H9 (cell line): ENCODE data around the gene ACADSB. TPM values are rescaled to one million over a fixed set of nuclear protein-coding genes. Genes with fewer than 3 reads are reported as not detected.

Experiments used
- DNase-seq: peaks from one replicate; pipeline ENCODE4 v3.0.0-alpha.2; 2017
- H2AFZ ChIP-seq: one replicate; pipeline ENCODE4 v1.6.1; 2013; ENCODE audit warnings: mild to moderate bottlenecking, low read length, control low read depth, moderate library complexity
- H2AK5ac ChIP-seq: 2 replicates; pipeline ENCODE4 v1.6.1; 2013; ENCODE audit warnings: low read length, control low read depth, mixed read lengths; ENCODE audit not compliant: insufficient read length
- H2BK120ac ChIP-seq: one replicate; pipeline ENCODE4 v1.6.1; 2013; ENCODE audit warnings: low read depth, mild to moderate bottlenecking, low read length, control low read depth, inconsistent platforms; ENCODE audit not compliant: poor library complexity, severe bottlenecking
- H2BK12ac ChIP-seq: 2 replicates; pipeline ENCODE4 v1.6.1; 2013; ENCODE audit warnings: low read length, control low read depth, mixed read lengths, low read depth; ENCODE audit not compliant: insufficient read length
- H2BK15ac ChIP-seq: 2 replicates; pipeline ENCODE4 v1.6.1; 2013; ENCODE audit warnings: low read depth, low read length, control low read depth
- H2BK20ac ChIP-seq: one replicate; pipeline ENCODE4 v1.6.1; 2013; ENCODE audit warnings: low read depth, mild to moderate bottlenecking, low read length, control low read depth, inconsistent platforms; ENCODE audit not compliant: poor library complexity, severe bottlenecking
- H2BK5ac ChIP-seq: 2 replicates; pipeline ENCODE4 v1.6.1; 2013; ENCODE audit warnings: low read length, control low read depth, mixed read lengths; ENCODE audit not compliant: insufficient read length
- H3K14ac ChIP-seq: 2 replicates; pipeline ENCODE4 v1.6.1; 2013; ENCODE audit warnings: low read length, control low read depth; ENCODE audit not compliant: insufficient read depth
- H3K18ac ChIP-seq: 2 replicates; pipeline ENCODE4 v1.6.1; 2013; ENCODE audit warnings: low read depth, mild to moderate bottlenecking, mixed read lengths, low read length, control low read depth; ENCODE audit not compliant: insufficient read length
- H3K23ac ChIP-seq: 2 replicates; pipeline ENCODE4 v1.6.1; 2013; ENCODE audit warnings: low read length, control low read depth, mixed read lengths, low read depth; ENCODE audit not compliant: insufficient read length
- H3K23me2 ChIP-seq: 2 replicates; pipeline ENCODE4 v1.6.1; 2013; ENCODE audit warnings: low read depth, mild to moderate bottlenecking, mixed read lengths, low read length, control low read depth; ENCODE audit not compliant: insufficient read length, poor library complexity, severe bottlenecking
- H3K27ac ChIP-seq: 2 replicates; pipeline ENCODE4 v1.5.1; 2013; ENCODE audit warnings: low read length, control low read depth, mixed read lengths, low read depth; ENCODE audit not compliant: insufficient read length
- H3K27me3 ChIP-seq: 2 replicates; pipeline ENCODE4 v1.6.1; 2013; ENCODE audit warnings: low read length, control low read depth, inconsistent platforms; ENCODE audit not compliant: insufficient read depth
- H3K4ac ChIP-seq: 2 replicates; pipeline ENCODE4 v1.6.1; 2013; ENCODE audit warnings: low read depth, mild to moderate bottlenecking, control low read depth, inconsistent platforms, low read length, moderate library complexity
- H3K4me1 ChIP-seq: 2 replicates; pipeline ENCODE4 v1.6.1; 2013; ENCODE audit warnings: low read length, control low read depth, inconsistent platforms; ENCODE audit not compliant: insufficient read depth
- H3K4me2 ChIP-seq: 2 replicates; pipeline ENCODE4 v1.6.1; 2013; ENCODE audit warnings: low read length, control low read depth, mixed read lengths; ENCODE audit not compliant: insufficient read length, insufficient read depth
- H3K56ac ChIP-seq: 2 replicates; pipeline ENCODE4 v1.6.1; 2013; ENCODE audit warnings: low read depth, mild to moderate bottlenecking, mixed read lengths, low read length, control low read depth; ENCODE audit not compliant: insufficient read length
- H3K79me1 ChIP-seq: 2 replicates; pipeline ENCODE4 v1.6.1; 2013; ENCODE audit warnings: low read depth, mild to moderate bottlenecking, moderate library complexity, low read length, control low read depth, inconsistent platforms; ENCODE audit not compliant: insufficient read depth, poor library complexity, severe bottlenecking
- H3K79me2 ChIP-seq: 2 replicates; pipeline ENCODE4 v1.6.1; 2013; ENCODE audit warnings: low read length, control low read depth, inconsistent platforms; ENCODE audit not compliant: insufficient read depth
- H3K9ac ChIP-seq: 2 replicates; pipeline ENCODE4 v1.6.1; 2013; ENCODE audit warnings: low read length, control low read depth, mixed read lengths; ENCODE audit not compliant: insufficient read length; ENCODE audit errors: extremely low read depth
- H3K9me3 ChIP-seq: one replicate; pipeline ENCODE4 v1.6.1; 2013; ENCODE audit warnings: low read depth, low read length, inconsistent platforms; ENCODE audit not compliant: control insufficient read depth
- H3T11ph ChIP-seq: one replicate; pipeline ENCODE4 v1.6.1; 2013; ENCODE audit warnings: mild to moderate bottlenecking, low read length, control low read depth, inconsistent platforms
- H4K20me1 ChIP-seq: one replicate; pipeline ENCODE4 v1.6.1; 2013; ENCODE audit not compliant: control insufficient read depth, insufficient read length, insufficient read depth
- H4K5ac ChIP-seq: 2 replicates; pipeline ENCODE4 v1.6.1; 2013; ENCODE audit warnings: low read depth, mild to moderate bottlenecking, mixed read lengths, low read length, control low read depth; ENCODE audit not compliant: insufficient read length
- H4K8ac ChIP-seq: replicated peaks from 2 replicates; pipeline ENCODE4 v1.6.1; 2013; ENCODE audit warnings: low read length, control low read depth, mixed read lengths, low read depth; ENCODE audit not compliant: insufficient read length
- H4K91ac ChIP-seq: 2 replicates; pipeline ENCODE4 v1.6.1; 2013; ENCODE audit warnings: low read depth, mild to moderate bottlenecking, moderate library complexity, mixed read lengths, low read length, control low read depth; ENCODE audit not compliant: insufficient read length
- H3K27ac Mint-ChIP-seq, 3 experiments: 2 replicates in 2 of 3; 3 replicates in 1 of 3; pipeline ENCODE4 v1.8.0; 2020 to 2021; ENCODE audit warnings: mixed read lengths in 3 of 3, mild to moderate bottlenecking in 1 of 3, moderate library complexity in 1 of 3
- H3K27me3 Mint-ChIP-seq: 2 replicates; pipeline ENCODE4 v1.8.0; 2021; ENCODE audit warnings: low read depth, mild to moderate bottlenecking, moderate library complexity, mixed read lengths
- H3K36me3 Mint-ChIP-seq, 3 experiments: 2 replicates in 2 of 3; 3 replicates in 1 of 3; pipeline ENCODE4 v1.8.0; 2020 to 2021; ENCODE audit warnings: low read depth in 3 of 3, mixed read lengths in 3 of 3; ENCODE audit not compliant: insufficient read depth in 1 of 3
- H3K4me1 Mint-ChIP-seq, 2 experiments: 2 replicates each; pipeline ENCODE4 v1.8.0; 2020; ENCODE audit warnings: mixed read lengths in 2 of 2
- H3K4me3 Mint-ChIP-seq, 2 experiments: 2 replicates in 1 of 2; 3 replicates in 1 of 2; pipeline ENCODE4 v1.8.0; 2020 to 2021; ENCODE audit warnings: mild to moderate bottlenecking in 2 of 2, mixed read lengths in 2 of 2, moderate library complexity in 1 of 2
- H3K9me3 Mint-ChIP-seq, 2 experiments: 2 replicates in 1 of 2; 3 replicates in 1 of 2; pipeline ENCODE4 v1.8.0; 2020; ENCODE audit warnings: mild to moderate bottlenecking in 2 of 2, mixed read lengths in 2 of 2, moderate library complexity in 1 of 2
- CTCF ChIP-seq: fragments of 200-600 bp; sonication (generic); conservative IDR thresholded peaks from 3 replicates; pipeline ENCODE4 v1.8.0; 2021; ENCODE audit warnings: antibody characterized with exemption, mild to moderate bottlenecking
- WGBS: extraction: QIAGEN DNeasy Blood & Tissue Kit; methylation state at CpG from one replicate; pipeline ENCODE4 v1.1.7; 2013; ENCODE audit warnings: missing lambda C conversion rate, low lambda C conversion rate, mixed read lengths; ENCODE audit not compliant: insufficient read length; ENCODE audit errors: extremely low coverage; 5-methylcytosine and 5-hydroxymethylcytosine counted together
- total RNA-seq: library from RNA; stranded (reverse); gene quantifications from 2 replicates; pipeline ENCODE4 v1.2.1, GENCODE V29; 2021

The ACADSB gene
- total RNA-seq, 1 experiment from 2014 or later = 35.1 TPM

- H3K23ac ChIP-seq = no peak overlapping the region
- H3K9me3 ChIP-seq = no peaks in the 10 kb centered on the region
- H3K4me3 Mint-ChIP-seq = no peak overlapping the region
- no peak for DNase-seq
- H2BK120ac ChIP-seq = no peak overlapping the region
- no peak overlapping the region for H4K8ac ChIP-seq
- H4K91ac ChIP-seq = no peak overlapping the region
- H3K18ac ChIP-seq = no peak overlapping the region
- H3K27ac ChIP-seq = no peak overlapping the region
- no peaks in the 10 kb centered on the region for H3K79me1 ChIP-seq
- no peak overlapping the region for H2AFZ ChIP-seq
- H3K4me1 ChIP-seq = no peaks in the 10 kb centered on the region
- no peak overlapping the region for H3T11ph ChIP-seq
- peaks cover 0 to 6% of the 10 kb centered on the region in 2 experiments; a peak in 2 of 4 replicates for H3K4me1 Mint-ChIP-seq
- H3K9me3 Mint-ChIP-seq = no peaks in the 10 kb centered on the region
- H2BK12ac ChIP-seq = no peak overlapping the region
- no peaks in the 10 kb centered on the region for H3K27me3 ChIP-seq
- no peak overlapping the region for H2BK5ac ChIP-seq
- peaks cover 1 to 22% (median 6%) of the 10 kb centered on the region in 3 experiments; a peak in 6 of 7 replicates for H3K36me3 Mint-ChIP-seq
- H3K79me2 ChIP-seq = no peaks in the 10 kb centered on the region
- no peak overlapping the region for H3K27ac Mint-ChIP-seq
- H3K4me2 ChIP-seq = no peak overlapping the region
- H4K5ac ChIP-seq = no peak overlapping the region
- H2BK15ac ChIP-seq = no peak overlapping the region
- H2AK5ac ChIP-seq = no peak overlapping the region
- no peak overlapping the region for H3K56ac ChIP-seq
- H3K14ac ChIP-seq = no peak overlapping the region
- no peaks in the 10 kb centered on the region for H3K27me3 Mint-ChIP-seq
- H2BK20ac ChIP-seq = no peak overlapping the region
- TF ChIP-seq CTCF = no peak
- H3K4ac ChIP-seq = no peak overlapping the region
- no CpG with 5 or more reads among the region's 4 CpGs for WGBS
- H3K9ac ChIP-seq = no peak overlapping the region
- H3K23me2 ChIP-seq = no peaks in the 10 kb centered on the region
- H4K20me1 ChIP-seq = no peaks in the 10 kb centered on the region
Observed at GRCh38 chr10:123045961-123046731, 37.3 kb downstream of the ACADSB start.
